ENCODE measurements around the gene DIPK1B.

The DIPK1B gene

GRCh38 chr9:136744773-136745172 is 32.4 kb downstream of the DIPK1B start:
- H3K27me3 ChIP-seq (ENCODE audit: insufficient read depth, low read length) = no peaks in the 10 kb centered on the region

GRCh38 chr9:136745389-136746154 is 33.2 kb downstream of the DIPK1B start:
- Histone ChIP-seq H3K9me3 (ENCODE audit: insufficient read depth, low read depth, low read length) (no peaks in the 10 kb centered on the region), H3K27ac (ENCODE audit: low read depth, low read length) (no peak overlapping the region), H3K9ac (ENCODE audit: low read depth, low read length) (no peak overlapping the region), H3K4me1 (ENCODE audit: insufficient read depth, low read length) (no peaks in the 10 kb centered on the region), H3K36me3 (ENCODE audit: insufficient read depth, low read length) (no peaks in the 10 kb centered on the region), H3K4me3 (ENCODE audit: low read length) (no peak overlapping the region), H3K27me3 (ENCODE audit: insufficient read depth, low read length) (no peaks in the 10 kb centered on the region)
- 88% methylated on average over 23 of the region's 23 CpGs for WGBS

More at GRCh38 chr9:136744773-136745172, 32.4 kb downstream of the DIPK1B start:
- WGBS = 92% methylated on average over 18 of the region's 18 CpGs
- Histone ChIP-seq H3K4me1 (ENCODE audit: insufficient read depth, low read length) (no peaks in the 10 kb centered on the region), H3K9ac (ENCODE audit: low read depth, low read length) (no peak overlapping the region), H3K27ac (ENCODE audit: low read depth, low read length) (no peak overlapping the region), H3K9me3 (ENCODE audit: insufficient read depth, low read depth, low read length) (no peaks in the 10 kb centered on the region), H3K4me3 (ENCODE audit: low read length) (no peak overlapping the region), H3K36me3 (ENCODE audit: insufficient read depth, low read length) (no peaks in the 10 kb centered on the region)

- Histone ChIP-seq H3K36me3 (ENCODE audit: insufficient read depth, low read length) (no peaks in the 10 kb centered on the region), H3K4me3 (ENCODE audit: low read length) (no peak overlapping the region), H3K27ac (ENCODE audit: low read depth, low read length) (no peak overlapping the region), H3K9ac (ENCODE audit: low read depth, low read length) (no peak overlapping the region), H3K9me3 (ENCODE audit: insufficient read depth, low read depth, low read length) (no peaks in the 10 kb centered on the region), H3K27me3 (ENCODE audit: insufficient read depth, low read length) (no peaks in the 10 kb centered on the region), H3K4me1 (ENCODE audit: insufficient read depth, low read length) (no peaks in the 10 kb centered on the region)
- WGBS = 96% methylated on average over 8 of the region's 22 CpGs
These were observed 33.8 kb downstream of the DIPK1B start for GRCh38 chr9:136746155-136746490.

GRCh38 chr9:136746621-136747020 is 34.2 kb downstream of the DIPK1B start:
- no peak overlapping the region for H3K9ac ChIP-seq (ENCODE audit: low read depth, low read length)
- no peaks in the 10 kb centered on the region for H3K27me3 ChIP-seq (ENCODE audit: insufficient read depth, low read length)
- no peak overlapping the region for H3K27ac ChIP-seq (ENCODE audit: low read depth, low read length)
- no peak overlapping the region for H3K4me3 ChIP-seq (ENCODE audit: low read length)
- H3K9me3 ChIP-seq (ENCODE audit: insufficient read depth, low read depth, low read length) = no peaks in the 10 kb centered on the region
- WGBS = 94% methylated on average over 18 of the region's 18 CpGs
- H3K4me1 ChIP-seq (ENCODE audit: insufficient read depth, low read length) = no peaks in the 10 kb centered on the region
- H3K36me3 ChIP-seq (ENCODE audit: insufficient read depth, low read length) = no peaks in the 10 kb centered on the region

- Histone ChIP-seq H3K27me3 (ENCODE audit: insufficient read depth, low read length) (no peaks in the 10 kb centered on the region), H3K36me3 (ENCODE audit: insufficient read depth, low read length) (no peaks in the 10 kb centered on the region), H3K4me3 (ENCODE audit: low read length) (no peak overlapping the region), H3K4me1 (ENCODE audit: insufficient read depth, low read length) (no peaks in the 10 kb centered on the region), H3K27ac (ENCODE audit: low read depth, low read length) (no peak overlapping the region), H3K9me3 (ENCODE audit: insufficient read depth, low read depth, low read length) (no peaks in the 10 kb centered on the region), H3K9ac (ENCODE audit: low read depth, low read length) (no peak overlapping the region)
- WGBS = 91% methylated on average over 22 of the region's 22 CpGs
These were observed 35.0 kb downstream of the DIPK1B start for GRCh38 chr9:136747161-136748060.

- WGBS = 85% methylated on average over 8 of the region's 8 CpGs
These were observed 35.8 kb downstream of the DIPK1B start, which contains the start of gene LCN6 for GRCh38 chr9:136748201-136748600. Gene LCN6 (minus strand): TSS chr9:136748525. CDS start chr9:136748483, 42 bp downstream.

GRCh38 chr9:136748666-136749611 is 36.6 kb downstream of the DIPK1B start:
- no peaks in the 10 kb centered on the region for H3K27me3 ChIP-seq (ENCODE audit: insufficient read depth, low read length)
- 88% methylated on average over 21 of the region's 21 CpGs for WGBS
- no peaks in the 10 kb centered on the region for H3K4me1 ChIP-seq (ENCODE audit: insufficient read depth, low read length)
- no peak overlapping the region for H3K9ac ChIP-seq (ENCODE audit: low read depth, low read length)
- no peak overlapping the region for H3K27ac ChIP-seq (ENCODE audit: low read depth, low read length)
- no peak overlapping the region for H3K4me3 ChIP-seq (ENCODE audit: low read length)
- H3K9me3 ChIP-seq (ENCODE audit: insufficient read depth, low read depth, low read length) = no peaks in the 10 kb centered on the region
- H3K36me3 ChIP-seq (ENCODE audit: insufficient read depth, low read length) = no peaks in the 10 kb centered on the region

More at GRCh38 chr9:136748201-136748600, 35.8 kb downstream of the DIPK1B start, which contains the start of gene LCN6:
- Histone ChIP-seq H3K4me3 (ENCODE audit: low read length) (no peak within 1 kb of the TSS), H3K4me1 (ENCODE audit: insufficient read depth, low read length) (no peaks in the 10 kb centered on the region), H3K36me3 (ENCODE audit: insufficient read depth, low read length) (no peaks in the 10 kb centered on the region), H3K9me3 (ENCODE audit: insufficient read depth, low read depth, low read length) (no peaks in the 10 kb centered on the region), H3K9ac (ENCODE audit: low read depth, low read length) (no peak within 1 kb of the TSS), H3K27ac (ENCODE audit: low read depth, low read length) (no peak within 1 kb of the TSS), H3K27me3 (ENCODE audit: insufficient read depth, low read length) (no peaks in the 10 kb centered on the region)

GRCh38 chr9:136750526-136750925 is 38.2 kb downstream of the DIPK1B start:
- WGBS = 80% methylated on average over 2 of the region's 2 CpGs
- Histone ChIP-seq H3K9ac (ENCODE audit: low read depth, low read length) (no peak overlapping the region), H3K27ac (ENCODE audit: low read depth, low read length) (no peak overlapping the region), H3K4me3 (ENCODE audit: low read length) (no peak overlapping the region), H3K4me1 (ENCODE audit: insufficient read depth, low read length) (no peaks in the 10 kb centered on the region), H3K27me3 (ENCODE audit: insufficient read depth, low read length) (no peaks in the 10 kb centered on the region), H3K36me3 (ENCODE audit: insufficient read depth, low read length) (no peaks in the 10 kb centered on the region), H3K9me3 (ENCODE audit: insufficient read depth, low read depth, low read length) (no peaks in the 10 kb centered on the region)

- no peaks in the 10 kb centered on the region for H3K27me3 ChIP-seq (ENCODE audit: insufficient read depth, low read length)
- no peak overlapping the region for H3K9ac ChIP-seq (ENCODE audit: low read depth, low read length)
- H3K9me3 ChIP-seq (ENCODE audit: insufficient read depth, low read depth, low read length) = no peaks in the 10 kb centered on the region
- no peaks in the 10 kb centered on the region for H3K36me3 ChIP-seq (ENCODE audit: insufficient read depth, low read length)
- H3K4me1 ChIP-seq (ENCODE audit: insufficient read depth, low read length) = no peaks in the 10 kb centered on the region
- 96% methylated on average over 1 of the region's 1 CpG for WGBS
- H3K27ac ChIP-seq (ENCODE audit: low read depth, low read length) = no peak overlapping the region
- H3K4me3 ChIP-seq (ENCODE audit: low read length) = no peak overlapping the region
These were observed 38.9 kb downstream of the DIPK1B start for GRCh38 chr9:136751244-136751643.

- no peaks in the 10 kb centered on the region for H3K36me3 ChIP-seq (ENCODE audit: insufficient read depth, low read length)
- no peaks in the 10 kb centered on the region for H3K4me1 ChIP-seq (ENCODE audit: insufficient read depth, low read length)
- no peaks in the 10 kb centered on the region for H3K9me3 ChIP-seq (ENCODE audit: insufficient read depth, low read depth, low read length)
- no peak overlapping the region for H3K27ac ChIP-seq (ENCODE audit: low read depth, low read length)
- no peak overlapping the region for H3K4me3 ChIP-seq (ENCODE audit: low read length)
- H3K9ac ChIP-seq (ENCODE audit: low read depth, low read length) = no peak overlapping the region
- no peaks in the 10 kb centered on the region for H3K27me3 ChIP-seq (ENCODE audit: insufficient read depth, low read length)
These were observed 39.4 kb downstream of the DIPK1B start for GRCh38 chr9:136751814-136752213.

Data from HUES64 (cell line).